ENCODE data around the gene LGR4. TPM values are rescaled to one million over a fixed set of nuclear protein-coding genes. Genes with fewer than 3 reads are reported as not detected.

LGR4 gene
- total and polyA plus RNA-seq, 11 donors, result 7.4 to 39.1 (median 28.3) TPM

- ATAC-seq (no peak), DNase-seq (no peak)
- H3K36me3 ChIP-seq, result peaks cover 0 to 1% (median 0%) of the 10 kb centered on the region in 9 donors
- 54 to 73% (median 61%) methylated on average over 2 of the region's 2 CpGs for WGBS, 4 donors
- TF ChIP-seq POLR2A (IDR thresholded peaks at IDR 0.05) (no peak), CTCF (IDR thresholded peaks at IDR 0.05) (no peak)
- intact Hi-C loops (cut with DNase I), result no loop called here
- no peaks in the 10 kb centered on the region for H3K9me3 ChIP-seq
- H3K27me3 ChIP-seq, result no peaks in the 10 kb centered on the region
- no peak overlapping the region for H3K4me3 ChIP-seq
- peaks cover 0 to 29% (median 10%) of the 10 kb centered on the region in 12 donors for H3K4me1 ChIP-seq
- no peak overlapping the region for H3K27ac ChIP-seq
These were observed 38.8 kb downstream of the LGR4 start for GRCh38 chr11:27433742-27434141.

DNA sequence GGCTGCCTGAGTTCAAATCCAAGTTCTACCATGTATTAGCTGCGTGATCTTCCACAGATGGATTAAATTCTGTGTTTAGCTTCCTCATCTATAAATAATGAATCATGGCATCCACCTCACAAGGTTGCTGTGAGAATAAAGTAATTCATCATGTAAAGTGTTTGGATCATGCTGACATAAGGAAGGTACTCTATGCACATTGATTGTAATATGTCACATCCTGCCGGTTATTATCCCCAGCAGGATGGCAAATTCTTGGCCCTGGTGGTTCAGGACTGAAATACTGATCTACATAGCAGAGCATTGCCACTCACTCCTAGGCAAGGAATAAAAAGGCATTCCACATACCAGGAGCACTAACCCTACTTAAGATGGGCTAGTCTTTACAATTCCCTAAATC lies 40.8 kb downstream of the LGR4 start:
- Histone ChIP-seq H3K27ac (no peak overlapping the region), H3K27me3 (no peaks in the 10 kb centered on the region), H3K4me3 (no peak overlapping the region), H3K36me3 (peaks cover 0 to 5% (median 0%) of the 10 kb centered on the region in 9 donors), H3K4me1 (peaks cover 0 to 27% (median 8%) of the 10 kb centered on the region in 12 donors), H3K9me3 (no peaks in the 10 kb centered on the region)
- ATAC-seq, result no peak
- 95 to 100% (median 96%) methylated on average over 2 of the region's 2 CpGs for WGBS, 4 donors
- DNase-seq, result no peak
- TF ChIP-seq CTCF (IDR thresholded peaks at IDR 0.05), result no peak
- no peak for TF ChIP-seq POLR2A (IDR thresholded peaks at IDR 0.05)
- intact Hi-C loops (cut with DNase I), result no loop called here

DNA sequence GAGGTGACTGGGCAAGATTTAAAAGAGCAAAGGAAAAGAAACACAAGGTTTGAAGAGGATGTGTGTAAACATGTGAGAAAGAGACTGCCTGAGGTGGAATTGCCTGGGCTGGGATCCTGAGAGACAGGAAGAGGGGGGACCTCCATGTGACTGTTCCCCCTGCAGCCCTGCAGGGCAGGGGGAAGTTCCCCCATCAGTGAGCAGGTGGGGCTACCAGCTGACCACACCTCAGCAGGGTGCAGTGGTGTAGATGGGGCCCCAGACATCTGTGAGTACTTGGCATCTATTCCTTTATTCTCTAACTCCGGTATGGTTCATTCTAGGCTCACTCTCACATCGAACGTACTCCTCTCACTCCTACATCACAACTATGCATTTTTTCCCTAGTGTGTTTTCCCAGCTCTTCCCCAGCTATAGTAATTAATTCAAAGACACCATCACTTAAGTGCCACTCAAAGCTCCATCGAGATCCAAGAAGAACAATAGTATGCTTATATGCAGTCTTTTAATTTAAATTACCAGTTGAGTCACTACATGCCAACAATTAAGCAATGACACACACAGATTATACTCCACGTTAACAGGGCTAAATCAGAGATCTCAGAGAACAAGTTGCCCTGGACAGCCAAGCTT lies 42.7 kb downstream of the LGR4 start:
- DNase-seq (no peak), ATAC-seq (peak in 1 of 4 donors; percentile 8)
- Histone ChIP-seq H3K27me3 (no peaks in the 10 kb centered on the region), H3K4me3 (no peak overlapping the region), H3K36me3 (peaks cover 0 to 5% (median 0%) of the 10 kb centered on the region in 9 donors), H3K9me3 (no peaks in the 10 kb centered on the region), H3K27ac (no peak overlapping the region), H3K4me1 (peaks cover 0 to 28% (median 12%) of the 10 kb centered on the region in 12 donors)
- intact Hi-C loops (cut with DNase I), result no loop called here
- 27 to 33% (median 32%) methylated on average over 5 of the region's 5 CpGs for WGBS, 4 donors
- TF ChIP-seq CTCF (IDR thresholded peaks at IDR 0.05), result no peak
- TF ChIP-seq POLR2A (IDR thresholded peaks at IDR 0.05), result no peak

DNA sequence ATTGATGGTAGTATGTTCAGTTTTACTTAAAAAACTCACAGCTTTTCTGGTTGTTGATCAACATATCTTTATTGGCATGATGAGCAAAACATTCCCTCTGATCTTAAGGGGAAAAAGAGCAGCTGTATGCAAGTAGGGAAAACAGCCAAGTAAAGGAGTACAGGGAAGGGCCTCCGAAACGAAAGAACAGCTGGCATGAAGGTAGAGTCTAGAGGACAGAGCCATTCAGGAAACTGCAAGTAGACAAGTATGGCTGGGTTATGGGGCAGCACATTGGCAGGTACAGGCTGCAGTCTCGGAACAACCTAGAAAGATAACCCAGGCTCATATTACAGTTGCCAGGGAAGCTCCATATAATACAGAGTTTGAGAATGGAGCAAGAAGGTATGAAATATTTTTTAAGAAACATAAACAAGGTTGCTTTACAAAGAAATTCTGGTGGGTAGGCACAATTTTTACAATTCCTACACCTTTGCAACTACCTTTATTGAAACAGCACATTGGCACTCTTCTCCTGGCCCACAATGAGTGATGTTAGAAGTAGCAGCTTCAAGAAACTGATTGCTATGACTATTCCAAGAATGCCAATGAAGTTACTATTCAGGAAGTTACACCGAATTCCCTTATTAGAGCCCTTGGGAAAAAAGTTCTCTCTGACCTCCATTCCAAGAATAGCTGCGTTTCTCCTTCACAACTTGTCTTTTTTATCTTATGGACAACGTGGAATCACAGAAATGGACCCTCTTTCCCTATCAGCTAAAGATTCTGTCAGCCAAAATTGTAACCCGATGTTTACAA lies 45.2 kb downstream of the LGR4 start:
- intact Hi-C loops (cut with DNase I), result no loop called here
- ATAC-seq (peak in 2 of 4 donors; percentile 33 to 56), DNase-seq (no peak)
- 27 to 36% (median 32%) methylated on average over 7 of the region's 7 CpGs for WGBS, 4 donors
- H3K9me3 ChIP-seq, result no peaks in the 10 kb centered on the region
- no peaks in the 10 kb centered on the region for H3K27me3 ChIP-seq
- H3K36me3 ChIP-seq, result peaks cover 0 to 5% (median 0%) of the 10 kb centered on the region in 9 donors
- H3K27ac ChIP-seq, result peak overlapping the region in 1 of 12 donors; percentile 4
- H3K4me3 ChIP-seq, result no peak overlapping the region
- TF ChIP-seq CTCF (IDR thresholded peaks at IDR 0.05) (no peak), POLR2A (IDR thresholded peaks at IDR 0.05) (no peak)
- H3K4me1 ChIP-seq, result peaks cover 0 to 35% (median 12%) of the 10 kb centered on the region in 12 donors

All from heart left ventricle (tissue), 16 donors.